Forelimb muscle (tissue), 1 donor: ENCODE measurements around the gene C10orf71. TPM values are rescaled to one million over a fixed set of nuclear protein-coding genes. Genes with fewer than 3 reads are reported as not detected.

Experiments used
- DNase-seq: peaks from one replicate; pipeline ENCODE4 v3.0.0-alpha.2; 2013; ENCODE audit warnings: low read depth
- polyA plus RNA-seq: library from polyadenylated mRNA; unstranded; fragments of 120-200 nt; gene quantifications from one replicate; pipeline ENCODE4 v1.2.1, GENCODE V29; 2013; ENCODE audit not compliant: insufficient read length

Gene C10orf71
- polyA plus RNA-seq, 1 donor, result 36.6 TPM

GRCh38 chr10:49318028-49318427 is 19.1 kb downstream of the C10orf71 start:
- DNase-seq, result no peak

GRCh38 chr10:49318755-49319154 is 19.8 kb downstream of the C10orf71 start:
- DNase-seq, result no peak

GRCh38 chr10:49319206-49319605 is 20.2 kb downstream of the C10orf71 start:
- no peak for DNase-seq

DNA sequence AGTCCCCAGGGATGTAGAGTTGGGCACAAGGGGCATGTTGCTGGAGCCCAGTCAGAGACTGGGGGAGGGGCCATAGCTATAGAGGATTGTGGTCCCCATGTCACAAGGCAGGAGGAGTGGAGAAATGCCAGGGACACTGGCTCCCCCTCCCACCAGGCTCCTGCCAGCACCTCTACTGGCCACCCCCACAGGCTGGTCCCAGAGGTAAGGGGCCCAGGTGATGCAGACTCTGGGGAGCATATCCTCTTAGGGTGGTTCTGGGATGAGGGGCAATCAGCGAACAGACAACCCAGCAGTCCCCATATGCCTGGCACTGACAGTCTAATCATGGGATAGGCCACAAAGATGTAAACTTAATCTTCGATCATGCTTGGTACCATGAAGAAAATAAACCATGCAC is 21.2 kb downstream of the C10orf71 start:
- DNase-seq, result no peak

- DNase-seq, result no peak
Measured at GRCh38 chr10:49321021-49321420, 22.1 kb downstream of the C10orf71 start.

DNA sequence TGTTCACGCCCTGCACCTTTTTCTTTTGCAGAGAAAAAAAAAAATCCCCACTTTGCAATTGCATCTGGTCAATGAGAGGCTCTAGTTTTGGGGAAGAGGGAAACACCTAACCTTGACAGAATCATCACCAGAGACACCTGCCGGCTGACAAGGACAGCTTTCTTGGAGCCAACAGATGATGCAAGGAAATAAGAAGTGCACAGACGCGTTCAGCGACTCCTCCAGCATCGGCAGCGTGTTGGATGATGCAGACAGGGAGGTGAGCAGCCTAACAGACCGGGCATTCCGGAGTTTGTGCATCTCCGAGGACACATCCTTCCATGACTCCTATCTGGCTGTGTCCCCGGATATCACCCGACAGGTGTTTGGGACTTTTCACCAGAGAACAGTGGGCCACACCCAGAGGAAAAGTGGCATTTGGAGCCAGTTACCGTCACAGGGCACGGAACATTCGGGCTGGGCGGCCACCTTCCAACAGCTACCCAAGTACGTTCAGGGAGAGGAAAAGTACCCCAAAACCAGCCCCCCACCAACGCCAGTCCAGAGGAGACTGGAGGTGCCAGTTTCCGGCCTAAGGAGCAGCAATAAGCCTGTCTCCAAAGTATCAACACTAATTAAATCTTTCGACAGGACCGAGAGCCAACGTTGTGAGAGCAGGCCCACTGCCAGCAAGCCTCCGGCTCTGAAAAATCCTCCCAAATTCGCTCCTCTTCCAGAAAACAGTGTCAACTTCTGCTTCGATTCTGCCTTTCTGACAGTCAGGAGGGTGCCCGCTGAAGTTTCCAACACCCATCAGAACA is 23.6 kb downstream of the C10orf71 start:
- DNase-seq, result no peak

DNA sequence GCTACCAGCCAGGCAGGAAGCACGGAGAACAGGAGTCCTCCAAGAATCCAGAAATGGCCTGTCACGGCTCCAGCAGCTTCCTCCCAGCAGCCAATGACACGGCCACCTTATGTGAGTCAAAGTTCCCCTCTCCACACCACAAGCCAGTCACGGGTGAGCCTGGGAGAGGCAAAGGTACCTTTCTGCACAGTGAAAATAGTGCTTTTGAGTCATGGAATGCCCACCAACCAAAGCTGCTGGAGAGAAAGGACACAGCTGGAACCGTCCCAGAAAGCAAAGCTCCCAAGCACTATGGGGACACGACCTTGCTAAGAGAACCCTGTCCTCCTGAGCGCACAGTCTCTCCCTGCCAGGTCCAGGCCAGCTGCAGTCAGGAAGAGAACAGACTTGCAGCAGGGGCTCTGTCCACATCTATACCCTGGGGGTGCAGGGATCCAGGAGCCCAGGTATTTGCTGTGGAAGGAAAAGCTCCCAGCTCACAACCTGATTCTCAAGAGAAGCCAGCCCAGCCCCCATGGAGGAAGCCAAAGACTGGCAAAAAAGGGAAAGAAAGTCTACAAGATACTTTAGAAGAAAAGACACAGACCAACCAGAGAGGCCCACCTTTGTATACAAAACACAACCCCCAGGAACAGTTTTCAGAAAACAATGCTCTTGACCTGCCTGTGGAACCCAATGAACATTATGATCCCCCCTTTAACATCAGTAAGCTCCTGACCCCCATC is 24.4 kb downstream of the C10orf71 start:
- DNase-seq, result no peak

DNA sequence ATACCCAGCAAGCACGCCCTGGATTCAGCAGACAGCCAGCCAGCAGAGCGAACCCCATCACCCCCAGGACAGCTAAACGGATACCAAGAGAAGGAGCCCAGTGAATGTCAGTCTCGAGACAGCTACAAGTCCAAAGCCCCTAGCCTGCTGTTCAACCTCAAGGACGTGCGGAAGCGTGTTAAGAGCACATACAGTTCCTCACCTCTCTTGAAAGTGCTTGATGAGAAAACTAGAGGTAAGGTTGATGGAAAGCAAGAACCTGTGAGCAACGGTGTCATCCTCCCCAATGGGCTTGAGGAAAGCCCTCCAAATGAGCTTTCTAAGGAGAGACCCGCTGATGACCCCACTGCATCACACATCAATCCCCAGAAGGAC is 24.9 kb downstream of the C10orf71 start:
- no peak for DNase-seq

DNA sequence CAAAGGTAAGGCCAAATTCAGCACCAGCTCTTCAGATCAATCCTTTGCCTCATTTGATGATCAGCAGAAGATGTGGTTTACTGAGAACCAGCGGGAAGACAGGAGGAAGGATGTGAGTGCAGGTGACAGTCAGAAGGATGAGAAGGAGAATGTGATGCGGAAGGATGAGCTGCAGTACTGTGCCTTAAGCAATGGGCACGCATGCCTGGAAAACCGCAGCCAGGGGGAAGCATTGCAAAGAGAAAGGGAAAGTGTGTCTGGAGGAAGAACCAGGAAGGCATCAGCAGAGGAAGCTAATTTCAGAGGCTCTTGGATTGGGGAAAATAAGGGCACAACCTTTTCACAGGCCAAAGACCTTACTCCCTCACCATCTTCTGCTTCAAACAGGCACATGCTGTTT is 25.7 kb downstream of the C10orf71 start:
- no peak for DNase-seq

- DNase-seq, result no peak
Measured at GRCh38 chr10:49325131-49325915, 26.4 kb downstream of the C10orf71 start.

- DNase-seq, result no peak
Measured at GRCh38 chr10:49325916-49326783, 27.2 kb downstream of the C10orf71 start.

DNA sequence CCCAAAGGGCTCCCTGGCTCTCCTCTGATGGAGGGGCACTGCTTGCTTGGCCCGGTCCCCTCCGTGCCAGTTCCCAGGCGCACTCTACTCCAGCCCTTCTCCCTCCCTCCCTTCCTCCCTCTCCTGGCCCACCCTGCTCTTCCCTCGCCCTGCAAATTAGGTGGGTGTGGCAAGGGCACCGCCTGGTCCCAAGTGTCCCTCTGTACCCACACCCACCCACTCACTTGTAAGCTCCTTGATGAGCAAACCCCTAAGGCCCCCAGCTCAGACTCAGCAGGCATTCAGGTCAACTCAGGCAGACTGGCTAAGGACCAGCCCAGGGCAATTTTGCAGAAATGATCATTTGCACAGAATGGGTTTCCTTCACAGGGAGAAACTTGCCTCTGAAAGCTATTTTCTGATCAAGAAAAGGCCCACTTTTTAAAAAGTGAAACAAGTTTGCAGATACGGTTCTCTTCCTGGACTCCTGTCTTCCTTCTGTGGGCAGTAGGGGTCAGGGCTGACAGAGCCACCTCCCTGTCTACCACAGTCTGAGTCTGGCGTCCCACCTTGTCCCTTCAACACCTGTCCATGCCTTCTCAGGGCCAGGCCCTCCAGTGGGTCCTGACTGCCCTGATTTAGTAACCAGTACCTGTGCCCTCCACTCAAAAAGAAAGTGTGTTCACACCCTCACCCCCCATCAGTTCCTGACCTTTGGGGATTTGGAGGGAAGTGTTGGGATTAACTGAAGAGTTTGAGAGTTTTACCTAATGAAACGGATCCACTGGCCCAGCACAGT is 28.3 kb downstream of the C10orf71 start:
- DNase-seq, result no peak

DNA sequence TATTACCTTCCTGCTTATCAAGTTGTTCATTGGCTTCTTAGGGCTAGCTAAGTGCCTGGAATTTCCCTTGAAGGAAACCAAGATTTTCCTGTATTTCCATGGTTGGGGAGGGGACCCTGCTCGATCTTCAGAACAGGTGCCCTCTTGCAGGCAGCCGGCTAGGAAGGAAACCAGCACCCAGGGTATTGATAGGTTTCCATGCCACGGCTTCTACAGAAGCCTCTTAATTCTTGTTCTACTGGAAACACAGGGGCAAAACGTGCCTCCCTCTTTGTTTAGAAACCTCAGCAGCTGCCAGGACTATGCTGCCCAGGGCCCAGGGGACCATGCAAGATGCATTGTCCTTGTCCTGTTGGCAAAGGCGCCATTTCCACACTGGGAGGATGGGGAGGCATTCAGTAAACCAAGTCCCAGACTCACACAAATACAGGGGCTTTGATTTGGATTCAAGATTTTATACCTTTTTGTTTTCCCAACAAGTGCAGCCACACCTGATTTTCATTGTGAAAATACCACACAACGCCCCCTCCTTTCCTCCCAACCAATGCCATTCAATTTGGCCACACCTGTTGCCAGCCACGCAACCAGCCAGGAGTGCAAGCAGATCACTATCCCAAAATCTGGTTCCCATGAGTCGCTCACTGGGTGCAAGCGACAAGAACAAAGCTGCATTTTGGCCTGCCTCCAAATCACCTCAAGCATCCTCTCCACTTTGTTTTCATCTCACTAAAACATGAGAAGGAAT is 29.6 kb downstream of the C10orf71 start:
- no peak for DNase-seq

DNA sequence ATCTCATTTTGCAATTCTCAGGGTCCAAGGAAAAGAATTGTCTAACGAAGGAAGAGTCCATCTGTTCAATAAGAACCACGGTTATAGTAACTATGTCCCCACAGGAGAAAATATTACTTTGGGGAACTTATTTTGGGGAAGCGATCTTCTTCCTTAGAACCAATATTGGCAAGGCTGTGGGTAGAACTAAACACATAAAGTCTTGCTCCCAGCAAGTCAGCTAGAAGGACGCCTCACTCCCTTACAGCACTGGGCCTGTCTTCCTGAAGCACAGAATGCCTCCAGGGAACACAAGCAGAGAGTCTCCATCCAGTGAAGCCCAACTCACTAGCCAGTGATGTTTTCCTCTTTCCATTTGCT is 30.2 kb downstream of the C10orf71 start:
- DNase-seq, result no peak

- DNase-seq, result no peak
Measured at GRCh38 chr10:49330127-49330665, 31.2 kb downstream of the C10orf71 start.

- no peak for DNase-seq
Measured at GRCh38 chr10:49331431-49331830, 32.5 kb downstream of the C10orf71 start.

- DNase-seq, result no peak
Measured at GRCh38 chr10:49332333-49332732, 33.4 kb downstream of the C10orf71 start.

DNA sequence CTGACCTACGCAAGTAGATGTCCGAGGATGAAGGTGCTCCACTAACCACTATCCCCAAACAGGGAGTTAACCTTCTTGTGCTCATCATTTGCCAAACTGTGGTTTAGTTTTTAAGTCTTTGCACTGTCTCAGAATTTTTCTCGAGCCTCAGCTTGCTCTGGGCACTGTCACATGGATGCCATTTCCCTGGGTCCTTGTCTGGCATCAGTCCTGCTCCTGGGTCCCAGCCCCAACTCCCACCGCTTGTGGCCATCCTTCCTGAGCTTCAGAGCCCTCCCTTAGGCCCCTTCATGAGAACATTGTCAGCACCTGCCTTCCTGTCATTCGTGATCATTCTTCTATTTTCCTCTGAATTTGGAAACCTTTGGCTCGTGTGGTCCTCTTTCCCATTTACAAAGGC is 33.8 kb downstream of the C10orf71 start:
- no peak for DNase-seq

GRCh38 chr10:49333192-49333591 is 34.2 kb downstream of the C10orf71 start:
- no peak for DNase-seq

GRCh38 chr10:49334964-49335363 is 36.0 kb downstream of the C10orf71 start:
- no peak for DNase-seq
